ENCODE measurements around the gene SKIL. TPM values are rescaled to one million over a fixed set of nuclear protein-coding genes. Genes with fewer than 3 reads are reported as not detected.

SKIL gene
- total RNA-seq, 4 donors from 2014 or later = 24.9 to 50.6 (median 30.4) TPM

DNA sequence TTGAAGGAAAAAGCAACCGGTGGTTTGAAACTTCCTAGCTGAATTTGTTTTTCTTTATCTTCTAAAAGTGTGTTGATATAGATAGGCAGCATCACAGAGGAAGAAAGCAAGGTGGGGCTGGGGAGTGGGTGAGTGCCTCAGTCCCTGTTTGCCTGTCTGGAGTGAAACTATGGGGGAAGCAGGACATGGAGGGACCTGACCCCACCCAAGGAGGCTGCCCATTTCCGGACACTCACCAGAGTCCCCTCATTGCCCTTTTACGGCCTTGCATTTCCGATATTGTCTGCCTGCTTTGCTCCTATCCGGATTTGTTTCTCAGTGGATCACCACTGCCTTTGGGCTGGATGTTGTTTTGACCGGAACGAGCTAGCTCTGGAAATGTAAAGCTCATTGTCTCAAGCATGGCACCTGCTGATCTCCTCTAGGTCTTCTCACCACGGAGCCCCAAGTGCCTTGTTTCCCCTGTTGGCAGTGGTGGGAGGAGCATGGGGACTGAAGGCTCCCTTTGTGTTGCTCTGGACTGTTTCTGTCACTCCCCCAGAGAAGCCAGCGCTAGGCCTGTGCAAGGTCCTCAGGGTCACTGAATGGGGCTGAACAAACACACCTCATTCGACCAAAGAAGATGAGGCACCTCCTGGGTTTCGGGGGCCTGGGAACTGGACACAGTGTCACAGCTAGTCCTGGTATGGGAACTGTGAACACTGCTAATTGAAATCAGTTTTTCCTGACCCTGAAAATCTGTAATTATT lies 68.2 kb downstream of the SKIL start:
- DNase-seq (ENCODE audit: low spot score in 2 of 2) = no peak
- 81% methylated on average over 11 of the region's 11 CpGs for WGBS
- Histone ChIP-seq H3K9me3 (no peaks in the 10 kb centered on the region), H3K4me3 (no peak overlapping the region), H3K36me3 (no peaks in the 10 kb centered on the region), H3K27me3 (peaks cover under 1% of the 10 kb centered on the region), H3K27ac (no peak overlapping the region), H3K4me1 (no peaks in the 10 kb centered on the region)
- no peak for TF ChIP-seq CTCF (IDR thresholded peaks at IDR 0.05)
- TF ChIP-seq EP300 (IDR thresholded peaks at IDR 0.05) = no peak
- no peak for TF ChIP-seq POLR2AphosphoS5 (IDR thresholded peaks at IDR 0.05)
- no peak for TF ChIP-seq POLR2A (IDR thresholded peaks at IDR 0.05)

GRCh38 chr3:170426240-170426797 lies 68.8 kb downstream of the SKIL start:
- no peak overlapping the region for H3K4me3 ChIP-seq
- WGBS = 61% methylated on average over 2 of the region's 2 CpGs
- no peaks in the 10 kb centered on the region for H3K36me3 ChIP-seq
- H3K9me3 ChIP-seq = no peaks in the 10 kb centered on the region
- TF ChIP-seq CTCF (IDR thresholded peaks at IDR 0.05) (no peak), POLR2A (IDR thresholded peaks at IDR 0.05) (no peak)
- no peak overlapping the region for H3K27ac ChIP-seq
- no peaks in the 10 kb centered on the region for H3K27me3 ChIP-seq
- no peaks in the 10 kb centered on the region for H3K4me1 ChIP-seq
- DNase-seq (ENCODE audit: low spot score in 2 of 2) = no peak

- DNase-seq (ENCODE audit: low spot score in 2 of 2) = no peak
- Histone ChIP-seq H3K36me3 (no peaks in the 10 kb centered on the region), H3K27ac (no peak overlapping the region), H3K4me1 (no peaks in the 10 kb centered on the region), H3K4me3 (no peak overlapping the region), H3K27me3 (no peaks in the 10 kb centered on the region), H3K9me3 (no peaks in the 10 kb centered on the region)
- WGBS = 58% methylated on average over 2 of the region's 2 CpGs
- TF ChIP-seq POLR2A (IDR thresholded peaks at IDR 0.05) (no peak), POLR2AphosphoS5 (IDR thresholded peaks at IDR 0.05) (no peak), EP300 (IDR thresholded peaks at IDR 0.05) (no peak), CTCF (IDR thresholded peaks at IDR 0.05) (no peak)
Measured at GRCh38 chr3:170428095-170428494, 70.6 kb downstream of the SKIL start.

- Histone ChIP-seq H3K4me3 (no peak overlapping the region), H3K27me3 (no peaks in the 10 kb centered on the region), H3K27ac (no peak overlapping the region), H3K9me3 (no peaks in the 10 kb centered on the region), H3K36me3 (no peaks in the 10 kb centered on the region), H3K4me1 (no peaks in the 10 kb centered on the region)
- no peak for DNase-seq (ENCODE audit: low spot score in 2 of 2)
- WGBS = 82% methylated on average over 1 of the region's 1 CpG
- TF ChIP-seq EP300 (IDR thresholded peaks at IDR 0.05) (no peak), CTCF (IDR thresholded peaks at IDR 0.05) (no peak), POLR2AphosphoS5 (IDR thresholded peaks at IDR 0.05) (no peak), POLR2A (IDR thresholded peaks at IDR 0.05) (no peak)
Measured at GRCh38 chr3:170429050-170429449, 71.5 kb downstream of the SKIL start.

GRCh38 chr3:170431054-170431453 lies 73.5 kb downstream of the SKIL start:
- H3K27me3 ChIP-seq = no peaks in the 10 kb centered on the region
- no peak overlapping the region for H3K4me3 ChIP-seq
- no peak for DNase-seq (ENCODE audit: low spot score in 2 of 2)
- TF ChIP-seq EP300 (IDR thresholded peaks at IDR 0.05) (no peak), CTCF (IDR thresholded peaks at IDR 0.05) (no peak), POLR2A (IDR thresholded peaks at IDR 0.05) (no peak), POLR2AphosphoS5 (IDR thresholded peaks at IDR 0.05) (no peak)
- H3K9me3 ChIP-seq = no peaks in the 10 kb centered on the region
- no peak overlapping the region for H3K27ac ChIP-seq
- no peaks in the 10 kb centered on the region for H3K36me3 ChIP-seq
- WGBS = 96% methylated on average over 3 of the region's 3 CpGs
- no peaks in the 10 kb centered on the region for H3K4me1 ChIP-seq
